ENCODE measurements around the gene MAT2A.
"Not testable (repeated sequence)": the region's sequence is repeated elsewhere in the genome, so short reads cannot be mapped to it uniquely, and the experiment has no call there.

MAT2A gene

DNA sequence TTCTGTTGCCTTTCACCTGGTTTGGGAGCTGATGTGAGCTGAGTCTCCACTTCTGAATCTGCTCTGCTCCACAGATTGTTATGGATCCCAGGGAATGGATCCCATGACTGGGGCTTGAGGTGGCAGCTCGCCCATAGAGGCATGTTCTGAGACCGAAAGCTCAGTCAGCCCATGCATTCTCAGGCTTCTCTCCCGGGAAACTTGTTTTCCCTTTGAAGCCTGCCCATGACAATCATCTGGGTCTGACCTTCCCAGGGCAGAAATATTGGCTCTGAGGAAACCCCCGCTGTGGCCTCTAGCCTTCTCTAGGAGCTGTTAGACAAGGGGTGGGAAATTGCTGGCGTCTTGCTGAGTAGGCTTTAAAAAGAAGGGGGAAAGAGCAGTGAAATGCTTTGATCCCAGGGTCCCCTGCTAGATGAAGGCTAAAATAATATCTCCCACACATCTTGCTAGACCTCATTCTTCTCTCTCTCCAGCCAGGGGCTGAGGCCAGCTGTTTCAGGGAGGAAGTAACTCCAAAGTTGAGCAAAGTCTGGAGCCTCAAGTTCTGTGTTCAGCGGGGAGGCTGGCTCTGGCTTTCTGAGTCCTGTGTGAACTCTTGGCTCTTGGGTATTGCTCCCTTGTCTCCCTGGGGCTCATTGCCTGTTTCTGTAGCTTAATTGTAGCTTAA is 40.4 kb downstream of the MAT2A start:
- DNase-seq (ENCODE audit: low read depth, low spot score), result no peak

DNA sequence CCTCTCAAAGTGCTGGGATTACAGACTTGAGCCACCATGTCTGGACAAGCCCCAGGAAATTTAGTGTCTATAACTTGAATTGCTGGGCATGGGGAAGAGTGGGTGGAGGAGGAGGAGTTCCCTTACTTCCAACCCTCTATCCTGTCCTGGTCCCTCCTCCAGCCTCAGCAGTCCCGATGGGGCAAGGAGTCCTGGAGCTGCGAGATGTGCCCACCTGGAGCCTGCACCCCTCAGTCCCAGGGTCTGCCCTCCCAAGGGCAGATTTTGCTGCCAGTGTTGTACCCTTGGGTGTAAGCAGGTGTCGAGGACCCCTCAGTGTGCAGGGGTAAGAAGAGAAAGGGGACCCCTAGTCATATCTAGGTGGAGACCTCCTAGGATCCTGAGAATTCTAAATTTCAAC is 41.2 kb downstream of the MAT2A start:
- no peak for DNase-seq (ENCODE audit: low read depth, low spot score)

DNA sequence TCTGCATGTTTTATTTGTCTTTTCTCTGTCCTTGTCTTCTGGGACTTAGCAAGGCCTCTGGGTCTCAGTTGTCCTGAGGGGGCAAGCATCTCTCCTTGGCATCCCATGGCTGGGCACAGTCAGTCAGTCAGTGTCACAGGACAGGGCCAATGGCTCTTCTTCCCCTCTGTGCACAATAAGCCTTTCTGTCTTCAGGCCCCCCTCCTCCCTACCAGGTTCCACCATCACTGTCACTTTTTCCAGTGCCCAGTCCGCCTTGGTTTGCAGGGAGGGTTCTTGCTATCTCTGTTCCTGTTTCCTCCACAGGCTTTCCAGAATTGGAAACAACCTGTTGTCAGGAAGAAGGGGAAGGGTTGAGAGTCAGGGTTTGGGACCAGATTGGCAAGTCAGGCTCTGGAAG is 43.5 kb downstream of the MAT2A start:
- no peak for DNase-seq (ENCODE audit: low read depth, low spot score)

DNA sequence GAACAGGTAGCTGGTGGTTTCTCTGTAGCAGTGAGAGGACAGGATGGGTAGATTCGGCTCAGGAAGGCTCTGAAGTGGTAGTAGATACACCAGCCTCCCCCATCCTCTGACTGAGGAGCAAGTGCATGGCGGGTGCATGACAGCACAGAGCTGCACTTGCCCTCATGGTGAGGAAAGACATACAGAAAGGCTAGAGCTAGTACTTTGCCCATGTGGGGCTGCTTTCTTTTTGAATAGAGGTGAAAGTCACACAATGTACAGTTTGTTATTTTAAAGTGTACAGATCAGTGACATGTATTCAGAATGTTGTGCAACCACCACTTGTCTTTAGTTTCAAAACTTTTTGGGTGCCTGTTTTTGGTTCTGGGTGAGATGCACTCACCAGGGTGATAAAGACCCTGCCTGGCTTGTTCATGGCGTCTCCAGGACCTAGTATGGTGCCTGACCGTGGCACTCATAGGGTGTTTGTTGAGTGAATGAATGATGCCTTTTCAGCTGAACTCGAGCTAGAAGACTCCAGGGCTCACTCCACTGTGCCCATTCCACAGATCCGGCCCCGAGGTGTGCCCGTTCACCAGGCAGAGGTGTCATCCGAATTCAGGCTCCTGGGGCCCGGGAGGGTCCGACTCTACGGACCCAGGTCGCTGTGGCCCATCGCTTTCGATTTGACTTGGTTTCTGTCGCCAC is 44.8 kb downstream of the MAT2A start:
- no peak for DNase-seq (ENCODE audit: low read depth, low spot score)

DNA sequence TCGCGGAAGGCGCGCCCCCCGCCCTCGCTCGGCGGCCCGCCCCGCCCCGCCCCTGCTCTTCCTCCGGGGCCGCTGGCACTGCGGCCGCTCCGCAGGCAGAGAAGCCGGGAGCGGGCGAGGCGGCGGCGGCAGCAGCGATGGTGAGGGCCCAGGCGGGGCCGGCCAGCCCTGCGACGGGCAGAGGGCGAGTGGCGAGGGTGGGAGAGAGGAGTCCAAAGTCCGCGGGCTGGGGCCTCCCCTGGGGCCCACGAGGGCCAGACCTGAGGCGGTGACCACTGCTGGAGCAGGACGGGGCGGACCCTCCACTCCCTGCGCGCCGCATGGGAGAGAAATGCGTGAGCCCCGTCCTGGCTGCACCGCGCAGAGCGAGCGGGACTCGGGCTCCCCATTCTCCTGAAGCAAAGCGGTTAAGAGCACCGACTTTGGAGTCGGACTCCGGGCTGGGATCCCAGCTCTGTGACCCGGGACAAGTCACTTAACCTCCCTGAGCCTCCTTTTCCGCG is 45.4 kb downstream of the MAT2A start, which contains the start of gene VAMP5:
Gene VAMP5 (plus strand): TSS at position 78 of the 503 bp plus-strand sequence. CDS start 60 bp downstream, at position 138.
- DNase-seq (ENCODE audit: low read depth, low spot score), result no peak

DNA sequence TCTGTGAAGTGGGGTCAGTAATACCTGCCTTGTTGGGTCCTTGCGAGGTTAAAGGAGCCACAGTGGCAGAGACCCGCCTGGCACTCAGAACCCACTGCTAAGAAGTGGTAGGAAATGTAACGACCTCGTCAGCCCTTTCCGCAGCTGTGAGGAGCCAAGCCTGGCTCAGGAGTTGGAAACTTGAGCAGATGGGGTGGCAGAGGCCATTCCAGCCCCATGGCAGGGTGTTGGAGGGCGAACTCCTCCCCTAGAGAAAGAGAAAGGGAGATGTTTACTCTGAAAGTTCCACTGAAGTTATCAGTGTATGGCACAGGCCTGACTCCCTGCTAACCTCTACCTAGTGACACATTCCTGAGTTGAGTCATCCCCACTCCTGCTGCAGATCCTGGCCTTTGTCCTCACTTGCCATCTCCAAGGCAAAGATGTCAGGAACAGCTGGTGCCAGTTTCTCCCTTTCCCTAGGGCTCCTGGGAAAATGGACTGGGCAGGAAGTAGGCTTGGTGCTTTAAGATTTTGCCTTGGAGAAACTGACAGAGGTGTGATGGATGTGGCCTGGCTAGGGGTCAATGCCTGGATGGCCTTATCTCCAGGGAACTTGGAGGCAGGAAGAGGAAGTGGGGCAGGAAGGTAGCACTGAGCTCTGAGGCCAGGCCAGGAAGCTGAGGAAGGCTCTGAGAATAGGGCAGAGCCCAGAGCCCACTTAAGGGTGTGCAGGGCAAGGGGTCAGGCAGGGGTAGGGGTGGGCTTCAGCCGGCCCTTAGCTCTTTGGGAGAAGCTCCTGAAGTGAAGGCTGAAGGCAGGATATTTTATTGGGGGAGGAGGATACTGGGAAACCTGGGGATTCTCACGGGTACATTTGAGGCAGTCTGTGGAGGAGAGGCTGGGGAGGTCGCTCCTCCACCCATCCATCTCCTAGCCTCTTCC is 46.2 kb downstream of the MAT2A start:
- DNase-seq (ENCODE audit: low read depth, low spot score), result no peak

DNA sequence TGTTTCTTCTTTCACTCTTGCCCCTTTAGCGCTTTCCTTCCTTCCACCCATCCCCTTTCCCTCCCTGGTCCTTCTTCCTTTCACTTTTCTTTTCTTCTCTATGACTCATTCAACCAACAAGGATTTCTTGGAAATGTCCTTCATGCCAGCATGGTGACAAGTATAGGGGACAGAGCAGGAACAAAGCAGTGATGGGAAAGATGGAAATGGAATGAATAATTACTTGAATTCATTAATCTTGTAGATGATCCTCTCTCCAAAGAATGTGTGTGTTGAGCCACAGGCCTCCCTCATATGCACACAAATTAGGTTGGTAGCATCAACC is 46.8 kb downstream of the MAT2A start:
- no peak for DNase-seq (ENCODE audit: low read depth, low spot score)

DNA sequence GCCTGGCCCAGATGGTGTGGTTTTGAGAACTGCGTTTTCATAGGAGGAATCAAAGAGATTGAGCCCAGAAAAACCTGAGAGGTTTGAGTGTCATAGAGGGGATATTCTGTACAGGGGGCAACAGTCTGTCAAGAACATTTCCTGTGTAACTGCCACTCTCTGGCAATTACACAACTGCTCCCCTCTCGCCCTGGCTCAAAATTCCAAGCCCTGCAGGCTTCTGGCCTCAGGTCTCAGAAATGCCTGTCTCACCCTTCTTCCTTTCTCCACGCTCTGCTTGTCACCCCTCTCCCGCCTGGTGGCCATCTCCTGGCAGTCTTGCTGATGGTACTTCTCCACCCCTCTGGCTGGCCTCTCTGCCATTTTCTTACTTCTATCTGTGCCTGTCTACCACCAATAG is 49.3 kb downstream of the MAT2A start:
- no peak for DNase-seq (ENCODE audit: low read depth, low spot score)

DNA sequence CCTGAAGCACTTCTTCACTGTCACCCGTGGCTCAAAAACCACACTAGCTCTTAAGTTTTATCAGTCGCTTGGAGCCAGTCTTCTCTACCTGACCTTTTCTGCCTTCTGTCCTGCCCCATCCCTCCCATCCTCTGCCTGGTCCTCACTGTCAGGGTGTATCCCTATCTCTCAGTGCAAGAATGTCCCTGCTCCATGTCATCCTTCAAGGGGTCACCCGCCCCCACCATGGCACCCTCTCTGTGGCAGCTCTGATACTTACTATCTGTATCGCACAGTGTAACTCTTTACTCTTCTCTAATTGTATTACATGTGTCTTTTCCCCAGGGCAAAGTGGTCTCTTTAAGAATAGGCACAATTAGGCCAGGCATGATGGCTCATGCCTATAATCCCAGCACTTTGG is 49.7 kb downstream of the MAT2A start:
- DNase-seq (ENCODE audit: low read depth, low spot score), result no peak

DNA sequence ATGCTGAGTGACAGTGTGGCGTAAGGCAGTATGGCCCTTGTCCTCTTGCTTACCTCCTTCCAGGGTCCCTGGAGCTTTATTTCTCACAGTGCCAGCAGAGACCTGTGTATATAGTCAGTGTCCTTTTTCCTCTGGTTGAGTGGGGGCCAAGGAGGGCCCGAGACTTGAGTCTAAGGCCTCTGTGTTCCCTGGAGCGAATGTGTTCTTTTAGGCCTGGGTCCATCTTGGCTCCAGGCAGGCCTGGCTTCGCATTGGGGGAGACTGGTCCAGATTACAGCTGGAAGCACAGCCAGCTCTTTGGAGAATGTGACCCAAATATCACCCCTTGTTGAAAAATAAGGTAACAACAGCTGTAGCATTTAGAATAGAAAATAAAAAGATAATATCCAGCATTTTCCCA is 50.2 kb downstream of the MAT2A start:
- no peak for DNase-seq (ENCODE audit: low read depth, low spot score)

DNA sequence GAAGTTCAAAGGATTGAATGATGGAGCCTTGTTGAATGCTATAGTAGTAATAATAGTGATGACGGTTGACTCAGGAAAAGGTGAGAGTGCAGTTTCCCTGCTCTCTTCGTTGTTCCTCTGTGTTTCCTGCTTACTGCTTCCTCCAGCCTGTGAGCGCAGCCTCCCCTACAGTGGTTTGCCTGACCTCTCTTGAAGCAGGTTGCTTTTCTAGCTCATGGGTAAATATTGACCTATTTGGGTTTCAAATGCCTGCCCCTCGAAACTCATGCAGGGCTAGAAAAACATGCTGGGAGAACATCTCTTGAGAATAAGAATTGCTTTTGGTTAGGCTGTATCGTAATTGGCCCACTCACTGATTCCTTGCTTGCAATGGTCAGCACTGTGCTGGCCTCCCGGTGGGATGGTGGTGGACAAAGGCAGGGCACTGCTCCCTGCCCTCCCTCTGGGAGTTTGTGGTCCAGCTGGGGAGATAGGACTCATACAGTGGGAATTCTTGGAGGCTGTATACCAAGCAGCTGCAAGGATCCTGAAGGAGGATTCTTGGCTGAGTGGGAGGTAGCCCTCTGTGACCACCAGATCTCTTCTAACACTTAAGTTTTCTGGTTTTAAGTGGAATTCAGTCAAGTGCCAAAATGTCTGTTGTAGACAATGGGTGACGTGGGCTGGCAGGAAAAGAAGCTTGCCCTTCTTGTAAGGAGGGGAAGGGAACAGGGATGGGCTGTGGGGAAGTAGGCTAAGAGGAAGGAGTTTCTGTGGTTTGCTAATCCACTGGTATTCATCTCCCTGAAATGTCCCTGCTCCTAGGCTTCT is 51.2 kb downstream of the MAT2A start:
- no peak for DNase-seq (ENCODE audit: low read depth, low spot score)

DNA sequence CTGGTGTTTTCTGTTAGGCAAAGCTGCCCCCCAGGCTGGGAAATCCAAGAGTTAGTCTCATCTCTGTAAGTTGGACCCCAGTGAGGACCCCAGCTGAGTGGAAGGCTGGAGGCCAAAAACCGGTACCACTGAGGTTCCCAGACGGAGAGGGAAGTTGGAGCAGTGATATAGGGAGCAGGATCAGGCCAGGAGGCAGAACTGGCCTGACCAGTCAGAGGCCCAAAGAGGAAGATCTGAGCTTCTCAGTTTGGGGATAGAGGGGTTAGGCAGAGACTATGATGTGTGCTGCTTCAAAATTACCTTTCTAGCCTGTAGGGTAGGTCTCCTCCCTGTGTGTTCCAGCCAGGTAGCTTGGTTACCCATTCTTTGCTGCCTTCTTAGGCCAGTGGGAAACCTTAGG is 52.0 kb downstream of the MAT2A start:
- DNase-seq (ENCODE audit: low read depth, low spot score), result no peak

DNA sequence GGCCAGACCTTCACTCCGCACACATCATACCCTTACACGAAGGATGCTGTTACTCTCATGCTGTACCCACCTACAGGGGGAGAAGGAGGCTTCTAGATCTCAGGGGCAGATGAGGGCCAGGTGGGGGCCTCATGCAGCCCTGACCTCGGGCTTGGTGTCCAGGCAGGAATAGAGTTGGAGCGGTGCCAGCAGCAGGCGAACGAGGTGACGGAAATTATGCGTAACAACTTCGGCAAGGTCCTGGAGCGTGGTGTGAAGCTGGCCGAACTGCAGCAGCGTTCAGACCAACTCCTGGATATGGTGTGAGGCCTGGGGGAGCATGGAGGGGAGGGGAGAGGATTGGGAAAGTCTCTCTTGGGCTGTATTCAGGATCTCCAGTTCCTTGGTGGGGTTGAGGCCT is 52.6 kb downstream of the MAT2A start:
- DNase-seq (ENCODE audit: low read depth, low spot score), result no peak

DNA sequence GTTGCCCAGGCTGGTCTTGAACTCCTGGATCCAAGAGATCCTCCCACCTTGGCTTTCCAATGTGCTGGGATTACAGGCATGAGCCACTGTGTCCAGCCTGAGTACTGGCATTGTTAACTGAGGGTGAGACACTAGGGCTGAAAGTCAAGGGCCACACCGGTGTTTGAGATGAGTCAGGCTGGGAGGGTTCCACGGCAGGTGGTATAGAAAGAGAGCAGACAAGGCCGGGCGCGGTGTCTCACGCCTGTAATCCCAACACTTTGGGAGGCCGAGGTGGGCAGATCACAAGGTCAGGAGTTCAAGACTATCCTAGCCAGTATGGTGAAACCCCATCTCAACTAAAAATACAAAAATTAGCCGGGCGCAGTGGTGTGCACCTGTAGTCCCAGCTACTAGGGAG is 53.3 kb downstream of the MAT2A start:
- not testable (repeated sequence) for DNase-seq (ENCODE audit: low read depth, low spot score)

DNA sequence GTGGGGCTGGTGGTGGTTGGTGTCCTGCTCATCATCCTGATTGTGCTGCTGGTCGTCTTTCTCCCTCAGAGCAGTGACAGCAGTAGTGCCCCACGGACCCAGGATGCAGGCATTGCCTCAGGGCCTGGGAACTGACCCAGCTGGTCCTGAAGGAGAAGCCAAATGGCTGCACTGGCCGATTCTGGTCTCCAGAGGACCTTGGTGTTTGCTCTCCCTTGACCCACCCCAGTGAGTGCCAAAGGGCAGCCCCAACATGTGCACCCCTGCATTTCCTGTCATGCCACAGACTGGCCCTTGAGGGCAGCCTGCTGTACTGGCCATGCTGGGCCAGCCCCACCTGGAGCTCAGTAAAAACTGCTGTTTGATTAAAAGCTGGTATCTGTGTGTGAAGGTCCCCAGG is 54.1 kb downstream of the MAT2A start:
- DNase-seq (ENCODE audit: low read depth, low spot score), result no peak

All from activated naive CD8-positive, alpha-beta T cell treated with anti-CD3 and anti-CD28 coated beads, Interleukin-2, amount 50 U/mL, for 16 hours (primary cell).